GDM1 (cell line): Measurements from ENCODE around the gene SIRPA.
"Not testable (repeated sequence)": the region's sequence is repeated elsewhere in the genome, so short reads cannot be mapped to it uniquely, and the experiment has no call there.

Experiments
- DNase-seq: peaks from one replicate; lab custom pipeline; 2025; lab: John Stamatoyannopoulos, UW

The SIRPA gene

DNA sequence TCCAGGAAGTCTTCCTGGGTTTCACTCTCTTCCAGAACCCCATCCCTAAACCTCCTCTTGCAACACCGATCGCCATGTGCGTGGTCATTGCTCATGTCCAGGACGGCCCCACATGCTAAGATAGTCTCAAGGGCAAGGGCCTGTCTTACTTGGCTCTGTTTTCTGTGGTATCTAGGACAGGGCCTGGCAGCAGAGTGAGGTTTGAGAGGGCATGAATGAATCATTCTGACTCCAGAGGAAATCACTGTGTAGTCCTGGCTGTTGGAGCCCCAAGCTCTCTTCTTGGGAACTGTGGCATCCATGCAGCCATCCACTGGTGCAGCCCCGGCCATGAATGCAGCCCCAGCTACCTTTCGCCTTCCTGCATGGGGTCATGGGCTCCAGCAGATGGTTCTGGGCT lies 12.4 kb downstream of the SIRPA start:
- no peak for DNase-seq

DNA sequence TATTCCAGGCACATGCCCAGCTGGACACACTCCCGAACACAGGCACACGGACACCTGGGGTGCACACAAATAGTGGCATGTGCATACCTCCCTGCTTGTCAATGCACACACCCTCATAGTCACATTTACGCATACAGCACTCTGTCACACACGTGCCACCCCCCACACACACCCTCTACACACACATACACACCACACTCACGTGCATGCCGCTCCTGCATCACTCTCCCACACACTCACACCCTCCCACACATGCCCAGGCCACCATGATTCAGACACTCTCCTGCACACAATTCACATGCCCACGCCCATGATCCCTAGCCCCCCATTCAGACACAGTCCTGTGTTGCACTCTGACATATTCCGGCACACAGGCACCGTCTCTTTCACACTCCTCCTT lies 13.0 kb downstream of the SIRPA start:
- no peak for DNase-seq

- no peak for DNase-seq
Measured at GRCh38 chr20:1909097-1909496, 13.9 kb downstream of the SIRPA start.

- DNase-seq = no peak
Measured at GRCh38 chr20:1911536-1911935, 16.3 kb downstream of the SIRPA start.

GRCh38 chr20:1912053-1912452 lies 16.8 kb downstream of the SIRPA start:
- no peak for DNase-seq

DNA sequence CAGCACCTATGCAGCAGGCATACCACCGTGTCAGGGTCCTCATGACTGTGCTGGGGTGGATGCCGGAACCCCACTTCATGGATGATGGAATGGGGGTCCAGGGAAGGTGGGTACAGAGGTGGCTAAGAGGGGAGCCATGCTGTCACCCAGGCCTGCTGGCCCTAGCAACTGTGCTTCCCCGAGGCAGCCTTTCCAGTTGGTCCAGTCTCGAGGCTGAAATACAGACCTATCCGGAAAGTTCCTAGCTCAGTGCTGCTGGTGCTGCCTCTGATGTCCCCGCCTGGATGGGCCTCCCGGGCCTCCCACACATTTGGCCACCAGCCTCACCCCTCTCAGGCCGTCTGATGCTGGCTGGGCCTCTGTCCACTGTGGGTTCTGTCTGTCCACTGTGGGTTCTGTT lies 17.4 kb downstream of the SIRPA start:
- no peak for DNase-seq

- not testable (repeated sequence) for DNase-seq
Measured at GRCh38 chr20:1915233-1915632, 20.0 kb downstream of the SIRPA start.

DNA sequence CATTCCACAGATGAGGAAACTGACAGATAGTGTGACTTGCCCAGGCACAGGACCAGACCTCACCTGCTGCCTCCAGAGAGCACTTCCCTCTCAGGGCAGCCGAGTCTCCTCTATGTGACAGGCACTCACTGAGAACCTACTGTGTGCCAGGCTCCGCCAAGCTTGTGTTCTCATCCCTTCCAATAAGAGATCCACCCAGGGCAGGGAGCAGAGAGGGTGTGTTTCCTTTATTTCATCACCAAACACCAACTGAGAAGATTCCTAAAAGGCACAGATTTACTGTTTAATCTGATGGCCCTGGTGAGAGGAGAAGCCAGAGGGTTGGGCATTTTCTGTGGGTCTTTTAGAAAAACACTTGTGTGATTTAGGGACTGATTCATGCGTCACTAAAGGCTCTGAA lies 20.5 kb downstream of the SIRPA start:
- DNase-seq = no peak

GRCh38 chr20:1917786-1918185 lies 22.6 kb downstream of the SIRPA start:
- DNase-seq = no peak

DNA sequence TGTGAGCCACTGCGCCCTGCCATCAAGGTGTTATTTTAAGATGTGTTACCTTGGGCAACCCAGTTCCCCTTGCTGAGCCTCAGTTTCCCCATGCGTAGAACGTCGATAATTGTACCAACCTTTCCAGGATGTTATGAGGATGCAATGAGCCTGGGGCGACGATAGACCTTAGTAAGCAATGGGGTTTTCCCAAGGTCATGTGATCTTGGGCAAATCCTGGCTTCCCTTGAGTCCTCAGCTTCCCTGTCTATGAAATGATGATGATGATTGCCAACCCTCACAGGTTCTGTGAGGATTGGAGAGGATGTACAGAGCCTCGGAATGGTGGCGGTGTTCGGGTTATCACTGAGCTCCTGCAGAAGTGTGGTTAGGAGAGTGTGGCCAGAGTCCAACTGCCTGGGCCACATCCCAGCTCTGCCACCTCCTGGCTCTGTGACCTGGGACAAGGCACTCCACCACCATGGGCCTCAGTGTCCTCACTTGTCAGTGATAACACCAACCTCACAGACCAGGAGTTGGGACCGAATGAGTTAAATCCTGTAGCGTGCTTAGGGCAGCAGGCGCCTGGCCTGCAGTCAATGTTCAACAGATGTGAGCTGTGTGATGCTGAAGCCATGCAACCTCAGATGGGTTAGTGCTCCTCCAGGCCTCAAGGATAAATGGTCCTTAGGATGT lies 23.4 kb downstream of the SIRPA start:
- no peak for DNase-seq

DNA sequence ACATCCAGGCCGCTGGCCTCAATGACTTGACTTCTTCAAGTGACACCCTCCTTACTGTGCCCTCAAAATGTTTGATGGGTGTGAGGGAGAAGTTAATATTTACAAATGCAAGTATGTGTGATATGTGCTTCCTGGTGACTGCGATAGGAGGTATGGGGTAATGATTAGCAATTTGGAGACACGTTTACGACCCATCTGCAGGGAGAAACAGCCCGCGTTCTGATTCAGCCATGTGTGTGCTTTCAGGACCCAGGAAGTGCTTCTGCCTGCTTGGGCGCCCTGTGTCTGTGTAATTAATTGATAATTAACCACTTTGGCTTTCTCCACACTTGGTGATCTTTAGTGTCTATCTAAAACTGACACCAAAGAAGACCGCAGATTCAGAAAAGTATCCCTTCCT lies 25.0 kb downstream of the SIRPA start:
- DNase-seq = no peak

- no peak for DNase-seq
Measured at GRCh38 chr20:1920826-1921225, 25.6 kb downstream of the SIRPA start.

DNA sequence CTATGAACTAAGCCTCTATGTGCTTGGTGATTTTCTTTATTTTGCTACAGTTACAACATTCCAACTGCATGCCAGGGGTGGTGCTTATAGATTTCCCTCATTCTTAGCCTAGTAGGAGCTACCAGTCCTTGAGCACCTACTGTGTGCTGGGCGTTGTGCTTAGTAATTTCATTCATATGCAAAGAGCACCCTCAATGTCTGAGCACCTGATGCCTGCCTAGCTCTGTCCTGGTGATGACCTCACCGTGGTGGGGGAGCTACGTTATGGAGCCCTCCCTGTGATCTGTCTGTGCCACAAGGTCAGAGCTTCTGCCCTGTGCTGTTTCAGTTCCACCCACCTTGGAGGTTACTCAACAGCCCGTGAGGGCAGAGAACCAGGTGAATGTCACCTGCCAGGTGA lies 26.8 kb downstream of the SIRPA start:
- not testable (repeated sequence) for DNase-seq

GRCh38 chr20:1922786-1923185 lies 27.6 kb downstream of the SIRPA start:
- no peak for DNase-seq

GRCh38 chr20:1924910-1925861 lies 30.0 kb downstream of the SIRPA start:
- no peak for DNase-seq

DNA sequence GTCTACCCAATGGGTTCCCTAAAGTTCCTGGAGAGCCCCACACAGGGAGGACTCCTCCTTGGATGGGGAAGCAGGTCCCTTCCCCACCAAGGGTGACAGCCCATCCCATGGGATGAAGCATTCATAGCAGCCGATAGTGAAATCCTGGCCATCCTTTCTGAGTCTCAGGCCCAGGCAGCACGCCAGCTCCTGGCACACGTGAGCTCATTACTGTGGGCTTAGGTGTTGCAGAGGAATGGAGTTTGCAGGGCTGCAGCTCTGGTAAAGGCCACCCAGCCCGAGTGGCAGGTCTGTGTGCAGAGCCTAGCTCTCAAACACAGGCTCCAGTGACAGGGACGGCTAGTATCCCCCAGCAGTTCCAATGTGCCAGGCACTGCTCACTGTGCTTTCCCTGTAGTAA lies 31.0 kb downstream of the SIRPA start:
- no peak for DNase-seq

GRCh38 chr20:1927217-1927616 lies 32.0 kb downstream of the SIRPA start:
- DNase-seq = no peak

- DNase-seq = no peak
Measured at GRCh38 chr20:1928154-1928553, 32.9 kb downstream of the SIRPA start.

DNA sequence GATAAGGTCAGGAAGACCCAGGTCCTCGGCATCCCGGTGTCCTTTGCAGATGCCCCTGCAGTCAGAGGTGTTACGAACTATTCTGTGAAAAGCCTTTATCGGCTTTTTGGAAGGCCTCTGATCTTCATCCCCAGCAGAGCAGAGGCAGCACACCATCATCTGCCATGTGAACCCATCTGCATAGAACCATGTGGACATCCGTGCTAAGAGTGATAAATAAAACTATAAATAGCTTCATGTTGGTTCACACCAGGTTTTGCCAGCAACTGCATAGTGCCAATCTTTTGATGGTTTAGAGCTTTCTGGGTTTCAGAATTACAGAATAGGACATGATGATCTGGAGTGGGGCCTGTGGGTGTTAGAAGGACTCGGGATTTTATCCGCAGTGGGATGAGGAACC lies 33.6 kb downstream of the SIRPA start:
- DNase-seq = no peak

GRCh38 chr20:1929460-1929859 lies 34.3 kb downstream of the SIRPA start:
- no peak for DNase-seq

DNA sequence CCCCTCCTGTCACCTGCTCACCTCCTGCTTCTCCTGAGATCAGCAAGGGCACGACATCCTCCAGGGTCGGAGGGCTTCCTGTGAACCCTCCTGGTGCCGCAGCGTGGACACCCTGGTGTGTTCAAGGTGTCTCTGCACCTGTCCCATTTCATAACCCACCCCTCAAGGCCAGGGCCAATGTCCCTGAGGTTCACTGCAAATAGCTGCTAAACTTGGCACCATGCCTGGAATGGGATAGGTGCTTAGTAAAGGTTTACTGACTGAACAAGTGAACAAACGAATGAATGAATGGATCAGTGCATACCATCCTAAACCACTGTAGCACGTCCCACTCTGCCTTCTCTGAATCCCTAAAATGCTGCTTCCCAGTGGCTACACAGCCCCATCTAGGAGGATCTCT lies 35.0 kb downstream of the SIRPA start:
- DNase-seq = no peak

GRCh38 chr20:1931830-1932229 lies 36.6 kb downstream of the SIRPA start:
- no peak for DNase-seq

GRCh38 chr20:1932971-1933370 lies 37.8 kb downstream of the SIRPA start:
- DNase-seq = no peak
